Mesodermal cell (in vitro differentiated cells): Measurements from ENCODE around the gene TOX3.

Source experiments
- H3K27ac ChIP-seq: 2 replicates; pipeline ENCODE4 v1.7.0; 2013; ENCODE audit warnings: mild to moderate bottlenecking, low read depth, low read length, moderate library complexity; ENCODE audit not compliant: severe bottlenecking
- H3K36me3 ChIP-seq: 2 replicates; pipeline ENCODE4 v1.7.1; 2013; ENCODE audit warnings: mild to moderate bottlenecking, low read length, moderate library complexity; ENCODE audit not compliant: control insufficient read depth, insufficient read depth
- H3K4me1 ChIP-seq: one replicate; pipeline ENCODE4 v1.7.1; 2013; ENCODE audit warnings: mild to moderate bottlenecking, low read length; ENCODE audit not compliant: insufficient read depth, control insufficient read depth, poor library complexity, severe bottlenecking
- H3K4me3 ChIP-seq: 2 replicates; pipeline ENCODE4 v1.7.0; 2013; ENCODE audit warnings: low read length, control low read depth, mild to moderate bottlenecking; ENCODE audit not compliant: insufficient read depth, poor library complexity, severe bottlenecking; ENCODE audit errors: extremely low read depth
- H3K9me3 ChIP-seq: 2 replicates; pipeline ENCODE4 v1.7.1; 2013; ENCODE audit warnings: mild to moderate bottlenecking, low read length, moderate library complexity; ENCODE audit not compliant: control insufficient read depth
- WGBS, 2 experiments: methylation state at CpG; one replicate each; pipeline ENCODE4 v1.1.5; 2013; ENCODE audit warnings: missing lambda C conversion rate in 2 of 2; ENCODE audit not compliant: insufficient coverage in 2 of 2; 5-methylcytosine and 5-hydroxymethylcytosine counted together

The TOX3 gene

DNA sequence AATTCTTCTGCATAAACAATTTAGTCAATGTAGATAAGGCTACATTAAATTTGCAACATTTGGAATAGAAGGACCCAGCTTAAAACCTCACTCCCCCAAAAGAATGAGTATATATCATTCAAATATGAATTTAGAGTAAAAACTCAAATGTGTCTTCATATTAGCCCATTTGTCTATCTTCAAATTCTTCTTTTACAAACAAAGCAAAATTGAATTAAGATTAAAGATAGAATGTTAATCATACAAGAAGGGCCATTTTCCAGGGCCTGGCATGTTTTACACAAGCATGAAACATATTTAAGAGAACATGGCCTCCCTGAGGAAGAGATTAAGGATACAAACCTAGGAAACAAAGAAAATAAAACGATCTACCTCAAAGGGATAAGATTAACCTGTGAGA lies 8.4 kb downstream of the TOX3 start:
- Histone ChIP-seq H3K9me3 (no peaks in the 10 kb centered on the region), H3K27ac (no peak overlapping the region), H3K4me1 (no peaks in the 10 kb centered on the region), H3K36me3 (no peaks in the 10 kb centered on the region), H3K4me3 (no peak overlapping the region)
- no CpG with 5 or more reads among the region's 1 CpG for WGBS, 2 experiments

GRCh38 chr16:52537516-52537915 lies 9.4 kb downstream of the TOX3 start:
- WGBS, 2 experiments: 92 to 96% methylated on average over 2 to 3 of the region's 3 CpGs
- no peak overlapping the region for H3K27ac ChIP-seq
- no peaks in the 10 kb centered on the region for H3K9me3 ChIP-seq
- H3K36me3 ChIP-seq: no peaks in the 10 kb centered on the region
- H3K4me3 ChIP-seq: no peak overlapping the region
- no peaks in the 10 kb centered on the region for H3K4me1 ChIP-seq

DNA sequence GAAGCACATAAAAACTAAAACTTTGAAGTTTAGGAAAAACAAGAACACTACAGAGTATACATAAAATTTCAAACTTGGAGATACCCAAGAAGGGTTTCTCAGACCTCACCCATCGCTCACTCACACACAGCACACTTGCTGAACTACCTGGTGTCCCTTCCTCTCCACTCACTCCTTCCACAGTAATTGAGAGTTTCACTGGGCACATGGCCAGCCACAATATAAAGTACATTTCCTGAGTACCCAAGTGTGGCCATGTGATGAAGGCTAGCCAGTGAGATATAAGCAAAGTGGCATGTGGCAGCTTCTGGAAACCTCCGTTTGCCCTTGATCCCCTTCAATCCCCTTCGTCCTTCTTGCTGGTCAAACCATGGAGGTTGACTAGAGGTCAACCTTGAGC lies 11.9 kb downstream of the TOX3 start:
- Histone ChIP-seq H3K4me3 (no peak overlapping the region), H3K9me3 (no peaks in the 10 kb centered on the region), H3K4me1 (no peaks in the 10 kb centered on the region), H3K36me3 (no peaks in the 10 kb centered on the region), H3K27ac (no peak overlapping the region)
- 93% methylated on average over 3 of the region's 3 CpGs for WGBS, 2 experiments

GRCh38 chr16:52533296-52533695 lies 13.6 kb downstream of the TOX3 start:
- no peaks in the 10 kb centered on the region for H3K36me3 ChIP-seq
- no peaks in the 10 kb centered on the region for H3K4me1 ChIP-seq
- WGBS, 2 experiments: 86 to 100% methylated on average over 1 of the region's 1 CpG
- no peaks in the 10 kb centered on the region for H3K9me3 ChIP-seq
- H3K27ac ChIP-seq: no peak overlapping the region
- H3K4me3 ChIP-seq: no peak overlapping the region

DNA sequence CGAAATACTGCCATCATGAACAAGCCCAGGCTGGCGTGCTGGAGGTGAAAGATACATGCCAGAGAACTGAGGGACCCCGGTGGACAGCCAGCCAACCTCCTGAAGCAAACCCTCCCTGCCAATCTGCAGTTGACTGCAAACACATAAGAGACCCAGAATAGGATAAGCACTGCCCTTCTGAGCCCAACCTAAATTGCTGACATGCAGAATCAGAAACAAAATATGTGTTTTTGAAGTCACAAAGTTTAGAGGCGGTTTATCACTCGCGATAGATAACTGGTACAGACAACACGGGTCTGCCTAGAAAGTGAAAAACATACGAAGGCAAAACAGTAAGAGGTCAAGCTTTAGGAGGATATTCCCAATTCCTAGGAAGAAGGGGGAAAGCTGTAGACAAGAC lies 14.6 kb downstream of the TOX3 start:
- H3K36me3 ChIP-seq: no peaks in the 10 kb centered on the region
- WGBS, 2 experiments: 90 to 94% methylated on average over 6 to 7 of the region's 8 CpGs
- no peaks in the 10 kb centered on the region for H3K9me3 ChIP-seq
- no peak overlapping the region for H3K27ac ChIP-seq
- no peaks in the 10 kb centered on the region for H3K4me1 ChIP-seq
- no peak overlapping the region for H3K4me3 ChIP-seq

- WGBS, 2 experiments: no CpG with 5 or more reads among the region's 1 CpG
- no peak overlapping the region for H3K27ac ChIP-seq
- no peaks in the 10 kb centered on the region for H3K9me3 ChIP-seq
- no peak overlapping the region for H3K4me3 ChIP-seq
- no peaks in the 10 kb centered on the region for H3K36me3 ChIP-seq
- no peaks in the 10 kb centered on the region for H3K4me1 ChIP-seq
Measured at GRCh38 chr16:52529226-52529625, 17.7 kb downstream of the TOX3 start.

DNA sequence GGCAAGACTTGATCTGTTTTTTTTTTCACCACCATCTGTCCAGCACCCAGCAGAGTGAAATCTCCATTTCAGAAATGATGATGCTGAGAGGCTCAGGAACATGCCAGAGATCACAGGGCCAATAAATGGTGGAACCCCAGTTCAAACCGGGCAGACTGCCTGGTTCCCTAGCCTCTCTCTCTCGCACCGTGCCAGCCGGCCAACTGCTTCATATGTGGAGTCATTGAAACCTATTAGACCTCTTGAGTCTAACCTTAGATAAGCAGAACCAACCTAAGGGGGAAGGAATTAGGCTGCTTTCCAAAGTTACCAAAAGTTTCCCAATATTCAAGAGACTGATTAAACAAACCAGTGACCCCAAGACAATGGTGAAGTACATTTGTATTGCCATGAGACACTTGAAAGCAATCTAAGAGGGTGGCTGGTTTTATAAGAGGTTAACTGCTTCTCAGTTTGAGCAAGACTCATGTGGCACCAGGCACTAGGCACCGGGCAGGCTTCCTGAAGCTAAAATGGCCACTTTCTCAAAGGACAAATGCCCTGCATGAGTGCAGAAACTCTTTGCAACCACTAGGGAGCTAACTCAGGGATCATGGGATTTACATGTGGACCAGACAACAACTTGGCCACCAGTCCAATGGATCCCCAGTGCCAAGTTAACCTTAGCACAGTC lies 18.4 kb downstream of the TOX3 start:
- no peaks in the 10 kb centered on the region for H3K36me3 ChIP-seq
- no peaks in the 10 kb centered on the region for H3K4me1 ChIP-seq
- no peak overlapping the region for H3K27ac ChIP-seq
- H3K4me3 ChIP-seq: no peak overlapping the region
- WGBS, 2 experiments: 92 to 100% methylated on average over 1 to 2 of the region's 5 CpGs
- no peaks in the 10 kb centered on the region for H3K9me3 ChIP-seq

DNA sequence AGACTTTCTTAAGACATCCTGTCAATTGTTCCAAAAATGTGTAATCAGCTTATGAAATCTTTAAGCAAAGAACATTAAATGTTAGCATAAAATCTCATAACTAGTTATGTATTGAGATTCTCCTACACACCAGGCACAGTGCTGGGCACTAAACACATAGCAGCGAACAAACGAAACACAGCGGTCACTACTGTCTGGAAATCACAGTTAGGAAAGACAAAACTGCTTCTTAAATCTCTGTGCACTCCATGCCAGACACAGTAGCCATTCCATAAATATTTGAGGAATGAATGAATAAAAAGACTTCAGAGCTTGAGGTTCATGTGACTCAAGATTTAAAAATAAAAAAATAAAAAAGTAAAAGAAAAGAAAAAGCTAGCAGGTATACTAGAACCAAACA lies 20.1 kb downstream of the TOX3 start:
- Histone ChIP-seq H3K9me3 (no peaks in the 10 kb centered on the region), H3K36me3 (no peaks in the 10 kb centered on the region), H3K4me1 (no peaks in the 10 kb centered on the region), H3K4me3 (no peak overlapping the region), H3K27ac (no peak overlapping the region)
- WGBS, 2 experiments: 100% methylated on average over 3 of the region's 3 CpGs; no CpG with 5 or more reads in 1 of the 2 experiments

- Histone ChIP-seq H3K27ac (no peak overlapping the region), H3K36me3 (no peaks in the 10 kb centered on the region), H3K4me3 (no peak overlapping the region), H3K4me1 (no peaks in the 10 kb centered on the region), H3K9me3 (no peaks in the 10 kb centered on the region)
- WGBS, 2 experiments: 92 to 93% methylated on average over 2 to 4 of the region's 8 CpGs
Measured at GRCh38 chr16:52526116-52526828, 20.7 kb downstream of the TOX3 start.

- WGBS, 2 experiments: 90 to 91% methylated on average over 6 of the region's 6 CpGs
- H3K9me3 ChIP-seq: no peaks in the 10 kb centered on the region
- no peak overlapping the region for H3K4me3 ChIP-seq
- no peaks in the 10 kb centered on the region for H3K4me1 ChIP-seq
- H3K36me3 ChIP-seq: no peaks in the 10 kb centered on the region
- no peak overlapping the region for H3K27ac ChIP-seq
Measured at GRCh38 chr16:52521570-52521969, 25.4 kb downstream of the TOX3 start.

GRCh38 chr16:52518884-52519283 lies 28.1 kb downstream of the TOX3 start:
- no peak overlapping the region for H3K27ac ChIP-seq
- no peak overlapping the region for H3K4me3 ChIP-seq
- H3K4me1 ChIP-seq: no peaks in the 10 kb centered on the region
- no peaks in the 10 kb centered on the region for H3K36me3 ChIP-seq
- H3K9me3 ChIP-seq: no peaks in the 10 kb centered on the region
- WGBS, 2 experiments: 91 to 96% methylated on average over 4 to 5 of the region's 5 CpGs
